Cardiac fibroblast (primary cell): Measurements from ENCODE around the gene OR6B2.
A peak's percentile ranks its signal among the peaks of the same experiment; 100 is the strongest.

Experiments
- DNase-seq, 2 donors: peaks; one replicate each; pipeline versions ENCODE4 v3.0.0 to v3.0.0-alpha.2; 2010; ENCODE audit warnings: low read depth in 2 of 2
- H3K4me3 ChIP-seq, 2 donors: replicated peaks in 1 of 2; 1 replicate in 1 of 2; 2 replicates in 1 of 2; pipeline ENCODE4 v1.5.1; 2011; ENCODE audit warnings: low read depth in 2 of 2, low read length in 2 of 2, mild to moderate bottlenecking in 2 of 2, moderate library complexity in 1 of 2
- TF ChIP-seq, protein P1 (sequence below): IDR thresholded peaks from one replicate; pipeline ENCODE4 v1.5.1; 2011; ENCODE audit warnings: low read depth, mild to moderate bottlenecking, low read length, inconsistent platforms

The OR6B2 gene

GRCh38 chr2:240023792-240024191 lies 6.4 kb downstream of the OR6B2 start:
- peak overlapping the region in 1 of 2 donors; percentile 93 for H3K4me3 ChIP-seq
- TF ChIP-seq, protein P1, sequence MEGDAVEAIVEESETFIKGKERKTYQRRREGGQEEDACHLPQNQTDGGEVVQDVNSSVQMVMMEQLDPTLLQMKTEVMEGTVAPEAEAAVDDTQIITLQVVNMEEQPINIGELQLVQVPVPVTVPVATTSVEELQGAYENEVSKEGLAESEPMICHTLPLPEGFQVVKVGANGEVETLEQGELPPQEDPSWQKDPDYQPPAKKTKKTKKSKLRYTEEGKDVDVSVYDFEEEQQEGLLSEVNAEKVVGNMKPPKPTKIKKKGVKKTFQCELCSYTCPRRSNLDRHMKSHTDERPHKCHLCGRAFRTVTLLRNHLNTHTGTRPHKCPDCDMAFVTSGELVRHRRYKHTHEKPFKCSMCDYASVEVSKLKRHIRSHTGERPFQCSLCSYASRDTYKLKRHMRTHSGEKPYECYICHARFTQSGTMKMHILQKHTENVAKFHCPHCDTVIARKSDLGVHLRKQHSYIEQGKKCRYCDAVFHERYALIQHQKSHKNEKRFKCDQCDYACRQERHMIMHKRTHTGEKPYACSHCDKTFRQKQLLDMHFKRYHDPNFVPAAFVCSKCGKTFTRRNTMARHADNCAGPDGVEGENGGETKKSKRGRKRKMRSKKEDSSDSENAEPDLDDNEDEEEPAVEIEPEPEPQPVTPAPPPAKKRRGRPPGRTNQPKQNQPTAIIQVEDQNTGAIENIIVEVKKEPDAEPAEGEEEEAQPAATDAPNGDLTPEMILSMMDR = no peak
- DNase-seq = no peak

- DNase-seq = peak; percentile 67 to 68
- TF ChIP-seq, protein P1 = peak; percentile 96
- H3K4me3 ChIP-seq = no peak overlapping the region
Observed at GRCh38 chr2:240021488-240022104, 8.6 kb downstream of the OR6B2 start.

- TF ChIP-seq, protein P1 = no peak
- DNase-seq = no peak
- no peak overlapping the region for H3K4me3 ChIP-seq
Observed at GRCh38 chr2:240018071-240018750, 12.0 kb downstream of the OR6B2 start.

DNA sequence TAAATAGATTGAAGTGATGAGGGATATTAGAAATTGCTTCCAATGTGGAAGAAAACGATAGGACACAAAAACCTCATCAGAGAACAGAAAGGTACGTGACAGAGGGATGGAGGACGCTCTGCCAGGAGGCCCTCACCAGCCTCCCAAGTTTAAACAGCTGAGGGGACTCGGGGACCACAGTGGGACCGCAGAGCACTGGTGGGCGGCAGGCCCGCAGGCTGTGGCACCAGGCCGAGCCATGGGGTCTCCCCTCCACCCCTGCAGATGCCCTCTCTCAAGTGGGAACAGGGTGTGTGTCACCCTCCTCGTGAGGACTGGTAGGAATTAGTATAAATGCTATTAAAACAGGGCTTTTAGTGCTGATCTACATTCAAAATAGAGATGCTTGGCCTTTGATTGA lies 15.9 kb downstream of the OR6B2 start:
- H3K4me3 ChIP-seq = no peak overlapping the region
- DNase-seq = no peak
- TF ChIP-seq, protein P1 = no peak

GRCh38 chr2:240013343-240013742 lies 16.9 kb downstream of the OR6B2 start:
- peak; percentile 32 to 41 for DNase-seq
- TF ChIP-seq, protein P1 = no peak
- no peak overlapping the region for H3K4me3 ChIP-seq

DNA sequence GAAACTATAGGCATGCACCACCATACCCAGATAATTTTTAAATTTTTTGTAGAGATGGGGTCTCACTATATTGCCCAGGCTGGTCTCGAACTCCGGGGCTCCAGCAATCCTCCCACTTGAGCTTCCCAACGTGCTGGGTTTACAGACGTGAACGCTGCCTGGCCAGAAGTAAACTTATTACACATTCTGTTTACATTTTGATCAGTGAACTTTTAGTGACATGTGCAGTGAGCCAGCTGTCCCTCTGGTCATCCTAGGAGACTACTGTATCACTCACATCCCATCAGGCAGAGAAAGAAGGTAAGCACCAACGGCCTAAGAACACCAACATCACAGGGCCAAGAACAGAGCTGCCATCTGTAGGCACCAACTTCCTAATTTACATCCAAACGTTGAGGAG lies 27.2 kb downstream of the OR6B2 start:
- TF ChIP-seq, protein P1 = no peak
- no peak for DNase-seq
- H3K4me3 ChIP-seq = no peak overlapping the region

DNA sequence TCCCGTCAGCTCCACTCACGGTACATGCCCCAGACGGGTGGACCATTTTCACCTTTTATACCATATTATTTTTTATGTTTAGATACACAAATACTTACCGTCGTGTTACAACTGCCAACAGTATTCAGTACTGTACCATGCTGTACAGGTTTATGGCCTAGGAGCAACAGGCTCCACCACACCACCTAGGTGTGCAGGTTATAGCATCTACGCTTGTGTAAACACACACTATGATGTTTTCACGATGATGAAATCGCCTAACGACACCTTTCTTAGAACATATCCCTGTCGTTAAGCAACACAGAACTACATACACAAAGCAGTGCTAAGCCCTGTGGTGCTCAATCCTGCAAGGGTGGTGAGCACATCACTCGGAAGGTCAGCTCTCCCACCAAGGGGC lies 29.6 kb downstream of the OR6B2 start:
- no peak overlapping the region for H3K4me3 ChIP-seq
- DNase-seq = no peak
- TF ChIP-seq, protein P1 = no peak
